ENCODE data around the gene ANKRD26.

DNA sequence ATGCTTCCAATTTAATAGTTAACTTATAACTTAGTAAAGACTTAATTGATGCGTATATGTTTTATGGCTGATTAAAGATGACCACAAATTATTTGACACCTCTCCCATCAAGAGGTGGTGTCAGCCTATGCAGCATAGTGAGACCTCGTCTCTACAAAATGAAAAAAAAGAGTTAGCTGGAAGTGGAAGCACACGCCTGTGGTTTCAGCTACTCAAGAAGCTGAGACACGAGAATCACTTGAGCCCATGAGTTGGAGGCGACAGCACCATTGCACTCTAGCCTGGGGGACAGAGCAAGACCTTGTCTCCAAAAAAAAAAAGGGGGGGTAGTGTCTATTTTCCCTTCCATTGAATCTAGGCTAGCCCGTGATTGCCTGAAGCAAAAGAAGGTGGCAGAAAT, 140.5 kb downstream of the ANKRD26 start:
- TF ChIP-seq EZH2 (IDR thresholded peaks at IDR 0.05; ENCODE audit: low read depth, unreplicated experiment) (no peak), NANOG (IDR thresholded peaks at IDR 0.05; ENCODE audit: borderline replicate concordance) (no peak), POLR2AphosphoS5 (IDR thresholded peaks at IDR 0.05; ENCODE audit: low read depth) (no peak), CREB1 (CRISPR knock-in tag; IDR thresholded peaks at IDR 0.05; ENCODE audit: low read depth) (no peak), EZH2phosphoT487 (IDR thresholded peaks at IDR 0.05; ENCODE audit: unreplicated experiment) (no peak)
- TF ChIP-seq, protein P1, sequence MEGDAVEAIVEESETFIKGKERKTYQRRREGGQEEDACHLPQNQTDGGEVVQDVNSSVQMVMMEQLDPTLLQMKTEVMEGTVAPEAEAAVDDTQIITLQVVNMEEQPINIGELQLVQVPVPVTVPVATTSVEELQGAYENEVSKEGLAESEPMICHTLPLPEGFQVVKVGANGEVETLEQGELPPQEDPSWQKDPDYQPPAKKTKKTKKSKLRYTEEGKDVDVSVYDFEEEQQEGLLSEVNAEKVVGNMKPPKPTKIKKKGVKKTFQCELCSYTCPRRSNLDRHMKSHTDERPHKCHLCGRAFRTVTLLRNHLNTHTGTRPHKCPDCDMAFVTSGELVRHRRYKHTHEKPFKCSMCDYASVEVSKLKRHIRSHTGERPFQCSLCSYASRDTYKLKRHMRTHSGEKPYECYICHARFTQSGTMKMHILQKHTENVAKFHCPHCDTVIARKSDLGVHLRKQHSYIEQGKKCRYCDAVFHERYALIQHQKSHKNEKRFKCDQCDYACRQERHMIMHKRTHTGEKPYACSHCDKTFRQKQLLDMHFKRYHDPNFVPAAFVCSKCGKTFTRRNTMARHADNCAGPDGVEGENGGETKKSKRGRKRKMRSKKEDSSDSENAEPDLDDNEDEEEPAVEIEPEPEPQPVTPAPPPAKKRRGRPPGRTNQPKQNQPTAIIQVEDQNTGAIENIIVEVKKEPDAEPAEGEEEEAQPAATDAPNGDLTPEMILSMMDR (conservative IDR thresholded peaks at IDR 0.05; ENCODE audit: low read depth in 2 of 2), result no peak
- TF ChIP-seq, protein P2, sequence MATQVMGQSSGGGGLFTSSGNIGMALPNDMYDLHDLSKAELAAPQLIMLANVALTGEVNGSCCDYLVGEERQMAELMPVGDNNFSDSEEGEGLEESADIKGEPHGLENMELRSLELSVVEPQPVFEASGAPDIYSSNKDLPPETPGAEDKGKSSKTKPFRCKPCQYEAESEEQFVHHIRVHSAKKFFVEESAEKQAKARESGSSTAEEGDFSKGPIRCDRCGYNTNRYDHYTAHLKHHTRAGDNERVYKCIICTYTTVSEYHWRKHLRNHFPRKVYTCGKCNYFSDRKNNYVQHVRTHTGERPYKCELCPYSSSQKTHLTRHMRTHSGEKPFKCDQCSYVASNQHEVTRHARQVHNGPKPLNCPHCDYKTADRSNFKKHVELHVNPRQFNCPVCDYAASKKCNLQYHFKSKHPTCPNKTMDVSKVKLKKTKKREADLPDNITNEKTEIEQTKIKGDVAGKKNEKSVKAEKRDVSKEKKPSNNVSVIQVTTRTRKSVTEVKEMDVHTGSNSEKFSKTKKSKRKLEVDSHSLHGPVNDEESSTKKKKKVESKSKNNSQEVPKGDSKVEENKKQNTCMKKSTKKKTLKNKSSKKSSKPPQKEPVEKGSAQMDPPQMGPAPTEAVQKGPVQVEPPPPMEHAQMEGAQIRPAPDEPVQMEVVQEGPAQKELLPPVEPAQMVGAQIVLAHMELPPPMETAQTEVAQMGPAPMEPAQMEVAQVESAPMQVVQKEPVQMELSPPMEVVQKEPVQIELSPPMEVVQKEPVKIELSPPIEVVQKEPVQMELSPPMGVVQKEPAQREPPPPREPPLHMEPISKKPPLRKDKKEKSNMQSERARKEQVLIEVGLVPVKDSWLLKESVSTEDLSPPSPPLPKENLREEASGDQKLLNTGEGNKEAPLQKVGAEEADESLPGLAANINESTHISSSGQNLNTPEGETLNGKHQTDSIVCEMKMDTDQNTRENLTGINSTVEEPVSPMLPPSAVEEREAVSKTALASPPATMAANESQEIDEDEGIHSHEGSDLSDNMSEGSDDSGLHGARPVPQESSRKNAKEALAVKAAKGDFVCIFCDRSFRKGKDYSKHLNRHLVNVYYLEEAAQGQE (IDR thresholded peaks at IDR 0.05; ENCODE audit: unreplicated experiment), result no peak

Data from GM23338 (cell line).